ENCODE data around the gene F5.

GRCh38 chr1:169473347-169473746 is 112.9 kb downstream of the F5 start:
- TF ChIP-seq CTCF (IDR thresholded peaks at IDR 0.05) (no peak), POLR2A (IDR thresholded peaks at IDR 0.05) (no peak)

Measured in sigmoid colon (tissue), 3 donors.